Trophoblast cell (in vitro differentiated cells and primary cell): Measurements from ENCODE around the gene CYTL1.

Experiments
- DNase-seq, 2 donors: peaks; one replicate each; pipeline ENCODE4 v3.0.0-alpha.2; 2016
- H2AFZ ChIP-seq: 2 replicates; pipeline ENCODE4 v1.6.1; 2013; ENCODE audit warnings: low read length, moderate library complexity, mild to moderate bottlenecking; ENCODE audit not compliant: insufficient read depth, poor library complexity
- H2AK5ac ChIP-seq: 2 replicates; pipeline ENCODE4 v1.6.1; 2013; ENCODE audit warnings: mild to moderate bottlenecking, low read length
- H2BK120ac ChIP-seq: 2 replicates; pipeline ENCODE4 v1.6.1; 2013; ENCODE audit warnings: low read length, mild to moderate bottlenecking, moderate library complexity; ENCODE audit not compliant: insufficient read depth, poor library complexity
- H2BK12ac ChIP-seq: 2 replicates; pipeline ENCODE4 v1.6.1; 2013; ENCODE audit warnings: mild to moderate bottlenecking, low read length, moderate library complexity
- H2BK5ac ChIP-seq: 2 replicates; pipeline ENCODE4 v1.6.1; 2013; ENCODE audit warnings: low read length, low read depth, moderate library complexity, mild to moderate bottlenecking; ENCODE audit not compliant: poor library complexity
- H3K14ac ChIP-seq: 2 replicates; pipeline ENCODE4 v1.6.1; 2013; ENCODE audit warnings: mild to moderate bottlenecking, low read length
- H3K18ac ChIP-seq: 2 replicates; pipeline ENCODE4 v1.6.1; 2013; ENCODE audit warnings: mild to moderate bottlenecking, low read length
- H3K23ac ChIP-seq: 2 replicates; pipeline ENCODE4 v1.6.1; 2013; ENCODE audit warnings: low read length
- H3K27ac ChIP-seq: 2 replicates; pipeline ENCODE4 v1.5.1; 2013; ENCODE audit warnings: low read depth, mild to moderate bottlenecking, inconsistent platforms, low read length, moderate library complexity
- H3K27me3 ChIP-seq: 2 replicates; pipeline ENCODE4 v1.6.1; 2013; ENCODE audit warnings: inconsistent platforms, mild to moderate bottlenecking, low read length, moderate library complexity; ENCODE audit not compliant: insufficient read depth
- H3K36me3 ChIP-seq, 2 experiments: 1 replicate in 1 of 2; 2 replicates in 1 of 2; pipeline ENCODE4 v1.6.1; 2013; ENCODE audit warnings: low read length in 2 of 2, mild to moderate bottlenecking in 2 of 2, moderate library complexity in 1 of 2; ENCODE audit not compliant: insufficient read depth in 2 of 2, control insufficient read depth in 1 of 2
- H3K4ac ChIP-seq: 2 replicates; pipeline ENCODE4 v1.6.1; 2013; ENCODE audit warnings: low read depth, mild to moderate bottlenecking, low read length, moderate library complexity
- H3K4me1 ChIP-seq, 2 experiments: 1 replicate in 1 of 2; 2 replicates in 1 of 2; pipeline ENCODE4 v1.6.1; 2013; ENCODE audit warnings: low read length in 2 of 2, mild to moderate bottlenecking in 2 of 2, moderate library complexity in 1 of 2; ENCODE audit not compliant: insufficient read depth in 2 of 2, control insufficient read depth in 1 of 2
- H3K4me2 ChIP-seq: 2 replicates; pipeline ENCODE4 v1.6.1; 2013; ENCODE audit warnings: inconsistent platforms, mild to moderate bottlenecking, low read length, moderate library complexity
- H3K4me3 ChIP-seq: 2 replicates; pipeline ENCODE4 v1.5.1; 2013; ENCODE audit warnings: mild to moderate bottlenecking, low read depth, low read length, inconsistent platforms
- H3K79me1 ChIP-seq: one replicate; pipeline ENCODE4 v1.6.1; 2013; ENCODE audit warnings: low read length
- H3K79me2 ChIP-seq: 2 replicates; pipeline ENCODE4 v1.6.1; 2013; ENCODE audit warnings: low read length, mild to moderate bottlenecking; ENCODE audit not compliant: control insufficient read depth, insufficient read depth, poor library complexity
- H3K9ac ChIP-seq: 2 replicates; pipeline ENCODE4 v1.6.1; 2013; ENCODE audit warnings: mild to moderate bottlenecking, low read length
- H3K9me3 ChIP-seq: 2 replicates; pipeline ENCODE4 v1.6.1; 2013; ENCODE audit warnings: low read depth, mild to moderate bottlenecking, control low read depth, inconsistent platforms, low read length; ENCODE audit not compliant: insufficient read depth
- H4K12ac ChIP-seq: 2 replicates; pipeline ENCODE4 v1.6.1; 2013; ENCODE audit warnings: low read depth, mild to moderate bottlenecking, low read length, moderate library complexity
- H4K8ac ChIP-seq: 2 replicates; pipeline ENCODE4 v1.6.1; 2013; ENCODE audit warnings: low read depth, mild to moderate bottlenecking, low read length, moderate library complexity
- H4K91ac ChIP-seq: one replicate; pipeline ENCODE4 v1.6.1; 2013; ENCODE audit warnings: low read depth, mild to moderate bottlenecking, low read length, moderate library complexity
- WGBS: extraction: QIAGEN DNeasy Blood & Tissue Kit; methylation state at CpG from one replicate; pipeline ENCODE4 v1.1.7; 2013; ENCODE audit warnings: missing lambda C conversion rate; ENCODE audit not compliant: insufficient read length, insufficient coverage; ENCODE audit errors: extremely low coverage; 5-methylcytosine and 5-hydroxymethylcytosine counted together

CYTL1 gene

GRCh38 chr4:4969298-4969697, 50.0 kb downstream of the CYTL1 start:
- no peak overlapping the region for H4K8ac ChIP-seq
- no peaks in the 10 kb centered on the region for H3K79me2 ChIP-seq
- no peak overlapping the region for H2BK12ac ChIP-seq
- no peak overlapping the region for H4K91ac ChIP-seq
- no CpG with 5 or more reads among the region's 8 CpGs for WGBS
- H3K9ac ChIP-seq: no peak overlapping the region
- H3K23ac ChIP-seq: no peak overlapping the region
- no peaks in the 10 kb centered on the region for H3K4me1 ChIP-seq
- H3K9me3 ChIP-seq: no peaks in the 10 kb centered on the region
- H2BK5ac ChIP-seq: no peak overlapping the region
- H3K27me3 ChIP-seq: no peaks in the 10 kb centered on the region
- no peak overlapping the region for H3K4me3 ChIP-seq
- H3K79me1 ChIP-seq: no peaks in the 10 kb centered on the region
- no peak overlapping the region for H2AFZ ChIP-seq
- no peak overlapping the region for H2AK5ac ChIP-seq
- no peak overlapping the region for H3K4me2 ChIP-seq
- H3K27ac ChIP-seq: no peak overlapping the region
- H3K4ac ChIP-seq: no peak overlapping the region
- no peak overlapping the region for H2BK120ac ChIP-seq
- no peak overlapping the region for H3K18ac ChIP-seq
- peak; percentile 28 to 47 for DNase-seq
- no peak overlapping the region for H3K14ac ChIP-seq
- H3K36me3 ChIP-seq: no peaks in the 10 kb centered on the region
- H4K12ac ChIP-seq: no peak overlapping the region

DNA sequence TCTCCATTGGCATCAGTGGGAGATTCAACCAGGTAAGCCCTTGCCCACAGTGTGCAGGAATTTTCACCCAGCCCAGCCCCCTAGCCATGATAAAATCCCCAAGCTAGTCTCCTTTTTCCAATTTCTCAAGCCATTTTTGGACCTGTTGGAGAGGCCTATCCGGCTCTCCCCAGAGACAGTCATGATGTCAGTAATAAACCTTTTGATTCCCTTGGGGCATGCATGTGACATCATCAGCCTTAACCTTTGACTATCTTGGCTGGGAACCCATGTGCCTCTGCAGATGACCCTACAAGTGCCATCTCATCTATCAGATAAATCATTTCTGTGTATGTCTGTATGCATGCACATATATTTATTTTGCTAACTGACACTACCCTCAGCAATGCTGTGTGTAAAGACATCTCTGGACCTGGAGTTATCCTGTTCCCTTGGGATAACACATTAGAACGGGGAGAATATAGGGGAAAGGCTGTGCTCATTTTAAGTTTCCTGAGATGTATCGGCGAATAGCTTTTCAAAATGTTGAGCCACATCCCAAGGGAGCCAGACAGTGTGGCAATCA, 51.0 kb downstream of the CYTL1 start:
- H3K9ac ChIP-seq: no peak overlapping the region
- no CpG with 5 or more reads among the region's 4 CpGs for WGBS
- no peak overlapping the region for H2BK120ac ChIP-seq
- no peak overlapping the region for H3K27ac ChIP-seq
- H3K27me3 ChIP-seq: no peaks in the 10 kb centered on the region
- H3K4me1 ChIP-seq: no peaks in the 10 kb centered on the region
- no peak overlapping the region for H2AK5ac ChIP-seq
- H3K79me2 ChIP-seq: no peaks in the 10 kb centered on the region
- H3K14ac ChIP-seq: no peak overlapping the region
- H4K12ac ChIP-seq: no peak overlapping the region
- H3K23ac ChIP-seq: no peak overlapping the region
- no peaks in the 10 kb centered on the region for H3K36me3 ChIP-seq
- no peak overlapping the region for H3K18ac ChIP-seq
- DNase-seq: no peak
- no peak overlapping the region for H3K4me2 ChIP-seq
- H2BK5ac ChIP-seq: no peak overlapping the region
- no peaks in the 10 kb centered on the region for H3K9me3 ChIP-seq
- no peak overlapping the region for H3K4ac ChIP-seq
- H3K79me1 ChIP-seq: no peaks in the 10 kb centered on the region
- no peak overlapping the region for H2AFZ ChIP-seq
- no peak overlapping the region for H4K91ac ChIP-seq
- H4K8ac ChIP-seq: no peak overlapping the region
- H3K4me3 ChIP-seq: no peak overlapping the region
- no peak overlapping the region for H2BK12ac ChIP-seq
